Central memory CD4-positive, alpha-beta T cell (primary cell): ENCODE measurements around the gene PRAMEF12.
"Not testable (repeated sequence)": the region's sequence is repeated elsewhere in the genome, so short reads cannot be mapped to it uniquely, and the experiment has no call there.

Experiments
- DNase-seq: peaks from one replicate; pipeline ENCODE4 v3.0.0; 2022

The PRAMEF12 gene

DNA sequence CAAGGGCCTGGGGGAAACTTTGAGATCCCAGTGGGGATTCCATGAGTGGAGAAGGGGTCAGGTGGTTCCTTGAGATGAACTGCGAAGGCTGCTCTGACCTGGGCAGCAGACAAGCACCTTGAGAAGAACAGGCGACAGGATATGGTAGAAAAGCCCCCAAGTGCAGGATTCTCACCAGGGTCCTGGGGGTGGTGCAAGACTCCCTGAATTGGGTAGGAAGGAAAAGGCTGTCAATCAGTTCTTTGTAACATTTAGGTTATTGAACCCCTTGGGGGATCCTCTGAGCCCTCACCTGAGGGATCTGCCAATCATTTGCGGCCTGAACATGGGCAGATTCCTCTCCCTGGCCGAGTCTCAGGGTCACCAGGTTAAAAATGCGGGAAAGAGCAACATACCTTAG is 2.4 kb upstream of the PRAMEF12 start:
- DNase-seq = no peak

GRCh38 chr1:12772520-12772919 is 1.0 kb upstream of the PRAMEF12 start:
- DNase-seq = no peak

DNA sequence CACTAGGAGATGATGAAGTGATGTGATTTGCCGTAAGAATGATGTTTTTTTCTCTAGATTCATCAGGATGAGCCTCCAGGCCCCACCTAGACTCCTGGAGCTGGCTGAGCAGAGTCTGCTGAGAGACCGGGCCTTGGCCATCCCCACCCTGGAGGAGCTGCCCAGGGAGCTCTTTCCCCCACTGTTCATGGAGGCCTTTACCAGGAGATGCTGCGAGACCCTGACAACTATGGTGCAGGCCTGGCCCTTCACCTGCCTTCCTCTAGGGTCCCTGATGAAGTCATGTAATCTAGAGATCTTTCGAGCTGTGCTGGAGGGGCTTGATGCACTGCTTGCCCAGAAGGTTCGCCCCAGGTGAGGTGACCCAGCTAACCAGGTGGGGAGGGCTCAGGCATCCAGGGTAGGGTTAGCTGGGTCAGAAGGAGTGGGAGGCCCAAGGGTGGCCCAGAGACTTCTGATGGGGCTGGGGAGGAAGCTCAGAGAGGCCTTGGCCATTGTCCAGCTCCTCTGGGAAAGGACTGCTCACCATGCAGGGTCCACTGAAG is 1.3 kb downstream of the PRAMEF12 start:
- DNase-seq = no peak

GRCh38 chr1:12775443-12775842 is 1.9 kb downstream of the PRAMEF12 start:
- DNase-seq = no peak

- no peak for DNase-seq
Observed at GRCh38 chr1:12776801-12777557, 3.4 kb downstream of the PRAMEF12 start.

DNA sequence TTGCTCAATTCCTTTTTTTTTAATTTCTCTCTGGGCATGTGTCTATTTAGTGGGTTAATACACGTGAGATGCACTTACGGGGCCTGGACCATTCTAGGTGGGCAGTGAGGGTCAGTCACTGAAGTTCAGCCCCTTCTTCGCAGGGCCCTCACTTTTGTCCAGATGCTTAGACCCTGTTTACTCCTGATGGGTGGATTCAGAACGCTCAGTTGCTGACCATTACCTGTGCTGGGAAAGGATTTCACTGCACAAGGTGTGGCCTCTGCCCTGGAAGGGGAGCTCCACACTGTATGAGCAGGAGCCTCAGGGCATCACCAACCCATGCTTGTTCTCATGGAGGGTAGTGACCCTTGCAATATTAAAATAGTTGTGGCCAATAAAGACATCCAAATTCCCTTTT is 4.5 kb downstream of the PRAMEF12 start:
- no peak for DNase-seq

DNA sequence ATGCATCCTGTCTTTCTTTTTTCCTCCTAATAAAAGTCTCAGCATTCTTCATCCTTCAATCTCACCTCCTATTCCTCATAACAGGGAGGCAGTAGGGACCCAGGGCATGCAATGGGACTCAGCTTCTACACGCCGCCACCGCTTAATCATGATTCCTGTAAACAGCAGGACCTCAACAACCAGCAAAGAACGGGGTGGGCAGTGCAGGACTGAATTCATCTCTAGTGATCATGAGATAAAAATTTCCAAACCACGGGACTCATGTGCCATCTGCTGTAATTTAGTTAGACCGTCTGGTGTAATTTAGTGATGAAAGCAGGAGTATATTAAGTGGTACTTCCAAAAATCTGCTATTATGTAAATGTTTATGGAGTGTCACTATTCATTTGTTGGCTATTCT is 5.4 kb downstream of the PRAMEF12 start:
- no peak for DNase-seq

DNA sequence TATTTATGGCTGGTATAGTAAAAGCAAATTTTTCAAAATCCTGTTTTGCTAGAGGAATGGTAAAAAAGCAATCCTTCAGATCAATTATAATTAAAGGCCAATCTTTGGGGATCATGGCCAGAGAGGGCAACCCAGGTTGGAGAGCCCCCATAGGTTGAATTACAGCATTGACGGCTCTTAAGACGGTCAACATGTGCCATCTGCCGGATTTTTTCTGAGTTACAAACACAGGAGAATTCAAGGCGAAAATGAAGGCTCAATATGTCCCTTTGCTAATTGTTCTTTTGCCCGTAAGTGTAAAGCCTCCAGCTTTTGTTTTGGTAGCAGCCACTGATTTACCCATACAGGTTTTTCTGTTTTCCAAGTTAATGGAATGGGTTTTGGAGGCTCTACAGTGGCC is 8.0 kb downstream of the PRAMEF12 start:
- DNase-seq = not testable (repeated sequence)

DNA sequence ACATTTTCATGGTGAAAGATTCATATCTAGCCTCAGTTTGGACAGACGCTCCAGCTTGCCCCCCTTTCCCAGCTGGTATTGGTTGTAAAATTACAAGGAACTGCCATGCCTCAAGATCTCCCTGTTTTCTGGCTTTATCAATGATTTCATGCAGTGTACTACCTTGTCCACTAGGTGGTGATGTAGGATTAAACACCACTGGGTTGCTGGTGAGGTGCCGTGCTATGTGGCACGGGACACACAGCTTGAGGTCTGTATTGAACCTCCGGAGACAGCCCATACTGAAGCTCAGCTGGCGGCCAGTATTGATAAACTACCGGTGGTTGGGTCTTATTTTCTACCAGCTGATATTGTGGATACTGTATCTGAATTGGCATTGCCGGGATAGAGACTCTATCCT is 10.2 kb downstream of the PRAMEF12 start:
- not testable (repeated sequence) for DNase-seq

DNA sequence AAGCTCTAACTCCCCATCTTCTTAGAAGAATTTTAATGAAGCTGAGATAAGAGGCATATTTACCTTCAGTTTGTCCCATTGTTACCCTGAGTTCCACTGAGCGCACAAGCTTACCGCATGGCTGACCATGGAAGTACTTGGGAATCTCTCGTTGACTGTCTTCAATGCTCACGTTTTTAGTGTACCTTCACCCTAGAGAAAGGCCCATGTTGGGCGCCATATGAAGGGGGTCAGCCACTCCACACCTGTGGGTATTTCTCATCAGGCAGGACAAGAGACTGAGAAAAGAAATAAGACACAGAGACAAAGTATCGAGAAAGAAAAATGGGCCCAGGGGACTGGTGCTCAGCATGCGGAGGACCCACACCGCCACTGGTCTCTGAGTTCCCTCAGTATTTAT is 11.2 kb downstream of the PRAMEF12 start:
- DNase-seq = not testable (repeated sequence)

DNA sequence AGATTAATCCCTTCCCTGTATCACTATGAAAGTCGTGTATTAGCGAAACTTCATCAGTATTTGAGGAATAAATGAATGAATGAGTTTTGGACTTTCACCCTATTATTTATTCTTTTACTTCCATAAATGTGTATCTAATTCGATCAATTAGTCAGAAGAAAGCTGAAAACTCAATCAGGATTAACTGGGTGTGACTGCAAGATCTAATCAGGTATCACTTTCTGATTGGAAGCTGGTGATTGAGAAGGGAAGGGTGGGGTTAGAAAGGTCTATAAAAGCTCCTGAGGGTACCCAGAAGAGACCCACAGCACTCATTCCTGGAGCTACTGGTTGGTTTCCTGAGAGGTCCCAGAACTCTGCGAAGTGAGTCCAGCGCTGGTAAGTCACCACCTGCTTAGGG is 17.6 kb downstream of the PRAMEF12 start, which contains the start of gene PRAMEF1:
PRAMEF1 (plus strand) TSS at position 301 of the 400 bp plus-strand sequence. CDS start 1,831 bp downstream, outside the sequence.
- not testable (repeated sequence) for DNase-seq

- no peak for DNase-seq
Observed at GRCh38 chr1:12798911-12799310, 25.4 kb downstream of the PRAMEF12 start.

DNA sequence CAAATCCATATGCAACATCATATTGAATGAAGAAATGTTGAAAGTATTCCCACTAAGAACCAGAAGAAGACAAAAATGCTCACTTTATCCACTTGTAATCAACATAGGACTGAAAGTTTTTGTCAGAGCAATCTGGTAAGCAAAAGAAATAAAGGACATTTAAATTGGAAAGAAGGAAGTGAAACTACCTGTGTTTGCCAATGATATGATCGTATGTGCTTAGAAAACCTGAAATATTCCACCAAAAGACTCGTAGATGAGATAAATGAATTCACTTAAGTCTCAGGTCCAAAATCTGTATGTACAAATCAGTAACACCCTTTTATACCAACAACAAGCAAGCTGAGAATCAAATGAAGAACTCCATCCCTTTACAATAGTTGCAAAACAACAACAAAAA is 26.2 kb downstream of the PRAMEF12 start:
- DNase-seq = no peak

DNA sequence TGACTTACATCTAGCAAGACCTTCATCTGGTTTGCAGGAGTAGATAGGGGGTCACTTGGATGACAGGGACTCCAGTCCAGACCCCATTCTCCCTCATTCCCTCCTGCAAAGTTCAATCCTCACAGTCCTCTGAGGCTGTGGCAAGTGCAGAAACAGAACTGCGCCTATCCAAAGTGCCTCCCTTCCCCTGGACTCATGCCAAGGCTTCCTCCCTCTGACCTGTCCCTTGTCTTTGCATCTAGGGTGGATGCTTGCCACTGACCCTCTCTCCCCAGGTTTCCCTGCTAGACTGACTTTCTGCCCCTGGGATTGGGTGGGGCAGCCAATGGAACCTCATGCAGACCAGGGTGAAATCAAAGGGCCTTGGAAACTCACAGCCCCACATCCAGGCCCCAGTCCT is 36.4 kb downstream of the PRAMEF12 start:
- no peak for DNase-seq

DNA sequence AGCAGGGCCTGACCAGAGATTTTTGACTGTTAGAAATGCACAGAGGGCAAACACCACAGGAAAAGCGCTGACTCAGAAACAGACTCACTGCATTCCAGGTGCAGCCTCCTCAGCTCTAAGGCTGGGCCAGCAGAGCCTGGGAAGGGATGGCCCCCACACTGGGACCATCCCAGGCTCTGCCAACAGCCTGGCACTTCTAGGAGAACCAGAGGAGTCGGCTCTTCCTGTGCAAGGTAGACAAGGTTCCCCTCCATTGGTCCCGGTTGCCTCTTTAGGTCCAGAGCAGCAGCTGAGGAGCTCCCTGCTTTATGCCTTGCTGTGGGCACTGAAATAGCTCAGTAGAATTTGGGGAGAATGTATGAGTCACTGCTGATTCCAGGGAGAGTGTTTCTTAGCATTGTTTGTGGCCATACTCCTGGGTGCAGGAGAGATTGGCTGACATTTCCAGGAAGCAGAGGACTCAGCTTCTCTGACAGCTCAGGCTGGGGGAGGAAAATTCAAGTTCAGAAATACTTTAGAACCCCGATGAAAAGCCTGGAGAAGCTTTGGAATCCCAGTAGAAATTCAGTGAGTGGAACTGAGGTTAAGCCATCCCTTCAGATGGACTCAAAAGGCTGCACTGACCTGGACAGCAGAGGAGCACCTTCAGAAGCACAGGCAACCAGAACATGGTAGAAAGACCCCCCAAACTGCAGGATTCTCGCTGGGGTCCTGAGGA is 37.3 kb downstream of the PRAMEF12 start:
- DNase-seq = no peak

DNA sequence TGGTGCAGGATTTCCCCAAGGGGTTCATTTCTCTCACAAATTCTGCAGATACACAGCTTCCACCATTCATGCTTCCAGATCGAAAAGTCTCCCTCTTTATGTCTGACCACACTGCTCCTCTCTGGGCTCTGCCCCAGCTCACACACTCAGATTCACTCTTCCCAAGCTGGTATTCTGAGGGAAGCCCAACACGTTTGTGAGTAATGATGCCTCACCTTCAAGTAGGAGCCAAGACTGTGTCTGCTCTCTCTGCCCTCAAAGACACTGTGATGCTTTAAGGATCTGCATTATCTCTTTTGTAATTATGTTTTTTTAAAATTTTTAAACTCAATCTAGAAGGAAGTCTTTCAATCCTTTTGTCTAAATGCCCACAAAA is 37.9 kb downstream of the PRAMEF12 start:
- DNase-seq = no peak

DNA sequence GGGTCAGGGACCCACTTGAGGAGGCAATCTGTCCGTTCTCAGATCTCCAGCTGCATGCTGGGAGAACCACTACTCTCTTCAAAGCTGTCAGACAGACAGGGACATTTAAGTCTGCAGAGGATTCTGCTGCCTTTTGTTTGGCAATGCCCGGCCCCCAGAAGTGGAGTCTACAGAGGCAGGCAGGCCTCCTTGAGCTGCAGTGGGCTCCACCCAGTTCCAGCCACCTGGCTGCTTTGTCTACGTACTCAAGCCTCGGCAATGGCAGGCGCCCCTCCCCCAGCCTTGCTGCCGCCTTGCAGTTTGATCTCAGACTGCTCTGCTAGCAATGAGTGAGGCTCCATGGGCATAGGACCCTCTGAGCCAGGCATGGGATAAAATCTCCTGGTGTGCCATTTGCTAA is 45.5 kb downstream of the PRAMEF12 start:
- DNase-seq = not testable (repeated sequence)
